ENCODE results near the gene GIMAP4.
"Not testable (repeated sequence)": the region's sequence is repeated elsewhere in the genome, so short reads cannot be mapped to it uniquely, and the experiment has no call there.

GIMAP4 gene

DNA sequence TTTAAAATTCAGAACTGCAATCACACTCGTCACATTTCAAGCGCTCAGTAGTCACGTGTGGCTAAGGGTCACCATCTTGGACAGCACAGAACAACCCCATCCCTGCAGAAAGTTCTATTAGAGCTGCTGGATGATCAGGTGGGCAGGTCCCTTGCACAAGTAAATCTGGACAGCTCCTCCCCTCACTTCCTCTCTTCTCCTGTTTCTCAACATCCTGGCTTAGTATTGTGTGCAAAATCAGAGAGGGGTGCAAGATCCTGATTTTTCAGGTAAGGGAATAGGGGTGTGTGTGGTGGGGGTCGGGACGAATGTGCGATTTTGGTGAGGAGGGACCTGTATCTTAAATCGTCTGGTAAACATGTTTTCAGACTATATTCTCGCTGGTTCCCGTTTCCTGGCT is at the start of gene GIMAP4:
GIMAP4 (plus strand) TSS at position 222 of the 400 bp plus-strand sequence. CDS start 2,512 bp downstream, outside the sequence.
- peak; percentile 26 to 39 for ATAC-seq

DNA sequence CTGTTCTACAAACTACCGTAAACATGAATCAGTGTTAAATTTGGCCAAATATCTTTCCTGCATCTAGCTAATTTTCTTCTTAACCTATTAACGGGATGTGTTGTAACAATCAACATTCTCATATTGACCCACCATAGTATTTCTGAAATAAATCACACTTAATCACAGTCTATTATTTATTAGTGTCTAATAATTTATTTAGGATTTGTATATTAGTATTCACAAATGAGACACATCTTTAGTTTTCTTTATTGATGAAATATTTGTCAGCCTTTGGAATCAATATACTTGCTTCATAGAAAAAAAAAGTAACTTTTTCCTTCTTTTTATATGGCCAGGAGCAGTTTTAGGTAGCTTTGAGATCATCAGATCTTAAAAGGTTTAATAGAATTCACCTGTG is 47.9 kb upstream of the GIMAP4 start:
- ATAC-seq = no peak

DNA sequence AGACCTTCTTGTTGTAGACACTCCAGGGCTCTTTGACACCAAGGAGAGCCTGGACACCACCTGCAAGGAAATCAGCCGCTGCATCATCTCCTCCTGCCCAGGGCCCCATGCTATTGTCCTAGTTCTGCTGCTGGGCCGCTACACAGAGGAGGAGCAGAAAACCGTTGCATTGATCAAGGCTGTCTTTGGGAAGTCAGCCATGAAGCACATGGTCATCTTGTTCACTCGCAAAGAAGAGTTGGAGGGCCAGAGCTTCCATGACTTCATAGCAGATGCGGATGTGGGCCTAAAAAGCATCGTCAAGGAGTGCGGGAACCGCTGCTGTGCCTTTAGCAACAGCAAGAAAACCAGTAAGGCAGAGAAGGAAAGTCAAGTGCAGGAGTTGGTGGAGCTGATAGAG is 47.0 kb upstream of the GIMAP4 start:
- ATAC-seq = peak; percentile 16 to 18

DNA sequence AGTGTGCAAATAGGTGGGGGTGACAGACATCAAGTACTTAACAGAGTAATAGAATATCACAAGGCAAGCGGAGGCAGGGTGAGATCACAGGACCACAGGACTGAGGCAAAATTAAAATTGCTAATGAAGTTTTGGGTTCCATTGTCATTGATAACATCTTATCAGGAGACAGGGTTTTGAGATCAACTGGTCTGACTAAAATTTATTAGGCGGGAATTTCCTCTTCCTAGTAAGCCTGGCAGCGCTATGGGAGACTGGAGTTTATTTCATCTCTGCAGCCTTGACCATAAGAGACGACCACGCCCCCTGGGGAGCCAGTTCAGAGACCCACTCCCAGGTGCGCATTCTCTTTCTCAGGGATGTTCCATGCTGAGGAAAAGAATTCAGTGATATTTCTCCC is 44.3 kb upstream of the GIMAP4 start:
- ATAC-seq = not testable (repeated sequence)

DNA sequence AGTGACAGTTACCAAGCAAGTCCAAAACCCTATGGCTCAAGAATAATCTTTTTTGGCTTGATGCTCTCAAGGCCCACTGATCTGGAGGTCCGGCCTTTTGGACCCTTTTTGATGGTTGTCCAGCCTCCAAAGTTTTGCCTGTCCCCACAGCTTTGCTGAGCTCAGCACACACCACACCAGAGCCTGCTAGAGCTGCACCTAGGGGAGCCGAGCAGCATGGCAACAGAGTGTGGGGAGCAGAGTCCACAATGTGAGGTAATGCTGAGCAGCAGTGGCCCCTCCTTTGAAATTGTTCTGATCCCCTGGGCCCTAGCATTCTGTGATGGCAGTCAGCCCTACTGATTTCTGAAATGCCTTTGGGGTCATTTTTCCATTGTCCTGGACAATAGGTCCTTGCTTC is 43.2 kb upstream of the GIMAP4 start:
- ATAC-seq = peak in 1 of 2 donors; percentile 59

DNA sequence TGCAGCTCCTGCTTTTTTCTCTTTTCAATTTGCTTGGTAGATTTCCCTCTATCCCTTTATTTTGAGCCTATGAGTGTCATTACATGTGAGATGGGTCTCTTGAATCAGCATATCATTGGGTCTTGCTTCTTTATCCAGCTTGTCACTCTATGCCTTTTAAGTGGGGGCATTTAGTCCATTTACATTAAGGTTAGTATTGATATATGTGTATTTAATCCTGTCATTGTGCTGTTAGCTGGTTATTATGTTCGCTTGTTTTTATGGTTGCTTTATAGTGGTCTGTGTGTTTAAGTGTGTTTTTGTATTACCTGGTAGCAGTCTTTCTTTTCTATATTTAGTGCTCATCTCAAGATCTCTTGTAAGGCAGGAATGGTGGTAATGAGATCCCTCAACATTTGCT is 35.5 kb upstream of the GIMAP4 start:
- no peak for ATAC-seq

DNA sequence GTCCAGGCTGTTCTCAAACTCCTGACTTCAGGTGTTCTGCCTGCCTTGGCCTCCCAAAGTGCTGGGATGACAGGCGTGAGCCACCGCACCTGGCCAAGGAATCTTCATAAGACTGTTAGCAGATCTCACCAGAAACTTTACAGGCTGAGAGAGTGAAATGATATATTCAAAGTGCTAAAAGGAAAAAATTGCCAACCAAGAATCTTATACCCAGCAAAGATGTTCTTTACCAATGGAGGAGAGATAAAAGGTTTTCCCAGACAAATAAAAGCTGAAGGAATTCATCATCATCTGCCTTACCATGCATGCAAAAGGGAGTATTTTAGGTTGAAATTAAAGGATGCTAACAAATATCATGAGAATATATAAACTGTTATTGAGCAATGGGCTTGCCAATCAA is 28.9 kb upstream of the GIMAP4 start:
- no peak for ATAC-seq

DNA sequence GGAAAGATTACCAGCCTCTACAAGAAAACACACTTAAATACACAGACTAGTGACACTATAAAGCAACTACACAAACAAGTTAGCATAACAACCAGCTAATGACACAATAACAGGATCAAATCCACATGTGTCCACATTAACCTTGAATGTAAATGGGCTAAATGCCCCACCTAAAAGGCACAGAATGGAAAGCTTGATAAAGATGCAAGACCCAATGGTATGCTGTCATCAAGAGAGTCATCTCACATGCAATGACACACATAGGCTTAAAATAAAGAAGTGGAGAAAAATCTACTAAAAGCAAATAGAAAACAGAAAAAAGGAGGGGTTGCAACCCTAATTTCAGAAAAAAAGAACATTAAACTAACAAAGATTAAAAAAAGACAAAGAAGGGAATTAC is 14.0 kb upstream of the GIMAP4 start:
- peak in 1 of 2 donors; percentile 39 for ATAC-seq

DNA sequence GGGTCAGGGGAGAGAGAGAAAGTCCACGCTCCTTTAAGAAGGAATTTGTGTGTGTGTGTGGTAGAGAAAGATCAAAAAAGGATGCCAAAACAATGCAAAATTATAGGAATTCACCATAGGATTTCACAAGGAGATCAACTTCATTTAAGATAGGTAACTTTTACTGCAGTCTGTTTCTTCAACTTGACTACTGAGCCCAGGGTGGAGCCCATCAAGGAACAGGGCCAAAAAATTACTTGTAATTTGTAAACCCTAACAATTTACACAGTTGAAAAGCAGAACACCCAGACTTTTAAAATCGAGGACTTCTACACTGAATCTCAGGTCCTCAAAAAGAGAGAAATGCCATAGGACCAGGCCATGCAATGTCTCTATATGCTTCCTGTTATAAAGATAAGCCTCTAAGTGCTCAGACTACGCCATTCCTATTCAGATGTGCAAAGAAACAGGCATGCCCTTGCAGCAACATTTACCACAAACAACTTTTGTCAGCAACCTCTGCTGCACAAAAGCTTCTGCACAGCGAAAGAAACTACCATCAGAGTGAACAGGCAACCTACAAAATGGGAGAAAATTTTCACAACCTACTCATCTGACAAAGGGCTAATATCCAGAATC is 10.6 kb upstream of the GIMAP4 start:
- peak; percentile 32 to 67 for ATAC-seq

DNA sequence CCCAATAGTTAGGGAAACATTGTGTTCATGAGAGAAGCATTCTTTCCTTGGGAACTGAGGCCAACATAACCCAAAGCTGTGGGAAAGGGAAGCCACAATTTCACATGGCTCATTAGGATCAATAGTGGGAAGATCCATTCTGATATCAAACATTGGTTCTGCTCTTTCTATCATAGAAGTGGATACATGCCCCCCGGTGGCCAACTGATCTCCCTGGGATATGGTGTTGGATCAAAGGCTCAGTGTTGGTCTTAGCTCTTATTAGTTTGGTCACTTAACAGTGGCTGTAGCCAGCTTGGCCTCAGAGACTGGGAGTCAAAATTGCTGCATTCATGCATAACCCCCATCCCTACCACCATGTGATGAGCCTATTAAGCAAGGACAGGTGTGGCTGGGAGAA is 6.7 kb upstream of the GIMAP4 start:
- no peak for ATAC-seq

DNA sequence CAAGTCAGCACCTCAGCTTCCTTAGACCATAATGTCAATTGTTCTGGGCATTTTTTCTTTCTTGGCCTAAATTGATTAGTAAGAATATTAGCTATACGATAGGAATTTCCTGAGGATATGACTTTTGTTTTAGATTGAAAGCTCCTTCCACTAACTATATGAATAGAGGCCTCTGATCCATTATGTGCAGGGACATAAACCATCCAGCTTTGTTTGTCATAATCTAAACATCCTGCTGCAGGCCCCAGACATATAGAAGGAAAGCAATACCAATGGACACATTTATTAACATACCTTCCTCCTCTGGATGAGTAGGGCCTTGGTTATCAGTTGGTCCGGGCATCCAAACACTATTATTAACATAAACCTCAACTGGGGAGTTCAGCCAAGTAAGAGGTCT is 4.3 kb upstream of the GIMAP4 start:
- ATAC-seq = no peak

DNA sequence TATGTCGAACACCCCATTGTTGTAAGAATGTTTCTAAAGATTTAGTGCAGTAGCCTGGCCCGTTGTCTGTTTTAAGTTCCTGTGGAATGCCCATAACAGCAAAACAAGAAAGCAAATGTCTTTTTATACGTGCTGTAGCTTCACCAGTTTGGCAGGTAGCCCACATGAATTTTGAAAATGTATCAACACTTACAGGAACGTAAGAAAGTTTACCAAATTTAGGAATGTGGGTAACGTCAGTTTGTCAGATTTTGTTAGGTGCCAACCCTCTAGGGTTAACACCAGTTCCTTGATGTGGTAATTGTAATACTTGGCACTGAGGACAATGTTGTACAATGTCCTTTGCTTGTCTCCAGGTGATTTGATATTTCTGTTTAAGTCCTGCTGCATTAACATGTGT is 3.2 kb upstream of the GIMAP4 start:
- ATAC-seq = no peak

DNA sequence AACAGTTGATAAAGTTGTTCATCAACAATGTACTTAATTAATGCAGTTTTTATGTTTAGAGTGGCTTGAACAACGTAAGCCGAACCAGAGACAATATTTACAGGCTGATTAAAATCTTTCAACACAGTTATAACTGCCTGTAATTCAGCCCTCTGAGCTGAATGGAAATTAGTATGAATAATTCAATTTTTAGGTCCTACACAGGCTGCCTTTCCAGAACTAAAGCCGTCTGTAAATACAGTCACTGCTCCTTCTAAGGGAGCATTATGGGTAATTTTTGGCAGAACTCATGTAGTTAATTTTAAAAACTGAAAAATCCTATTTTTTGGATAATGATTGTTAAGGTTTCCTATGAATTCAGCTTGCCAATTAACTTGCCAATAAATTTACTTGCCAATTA is 2.6 kb upstream of the GIMAP4 start:
- ATAC-seq = no peak

DNA sequence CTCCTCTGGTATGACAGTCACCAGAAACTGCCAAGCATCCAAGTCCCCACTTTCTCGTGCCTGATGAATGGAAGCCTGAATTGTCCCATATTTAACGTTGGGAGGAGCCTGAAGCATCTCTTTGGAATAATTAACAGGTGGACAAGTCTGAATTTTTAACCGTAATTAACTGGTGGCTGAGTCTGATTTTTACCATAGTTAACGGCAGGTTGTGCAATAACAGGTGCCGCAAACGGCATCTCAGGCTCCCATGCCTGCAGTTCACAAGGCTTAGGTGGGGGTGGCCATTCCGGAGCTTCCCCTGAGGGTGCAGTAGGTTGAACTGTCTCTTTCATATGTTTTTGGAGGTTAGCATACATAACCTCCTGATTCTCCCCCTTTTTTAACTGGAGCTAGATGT is 2.0 kb upstream of the GIMAP4 start:
- no peak for ATAC-seq

DNA sequence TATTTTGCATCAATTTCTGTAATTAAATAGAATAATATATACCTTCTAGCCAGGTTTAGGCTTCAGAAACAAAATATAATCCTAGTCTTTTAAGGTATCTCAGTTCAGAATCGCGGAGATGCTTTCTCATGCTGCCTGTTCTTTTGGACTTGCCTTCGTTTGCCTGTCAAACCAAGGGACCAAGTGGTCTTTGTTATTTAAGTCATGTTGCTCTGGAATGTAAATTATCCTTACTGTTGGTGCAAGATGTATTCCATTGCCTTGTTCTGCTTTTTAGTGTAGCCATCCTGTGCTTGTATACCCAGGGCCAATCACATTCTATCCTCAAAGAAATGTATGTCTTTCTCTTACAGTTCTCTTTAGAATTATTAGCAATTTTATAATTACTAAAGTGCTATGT is 1.1 kb upstream of the GIMAP4 start:
- no peak for ATAC-seq

DNA sequence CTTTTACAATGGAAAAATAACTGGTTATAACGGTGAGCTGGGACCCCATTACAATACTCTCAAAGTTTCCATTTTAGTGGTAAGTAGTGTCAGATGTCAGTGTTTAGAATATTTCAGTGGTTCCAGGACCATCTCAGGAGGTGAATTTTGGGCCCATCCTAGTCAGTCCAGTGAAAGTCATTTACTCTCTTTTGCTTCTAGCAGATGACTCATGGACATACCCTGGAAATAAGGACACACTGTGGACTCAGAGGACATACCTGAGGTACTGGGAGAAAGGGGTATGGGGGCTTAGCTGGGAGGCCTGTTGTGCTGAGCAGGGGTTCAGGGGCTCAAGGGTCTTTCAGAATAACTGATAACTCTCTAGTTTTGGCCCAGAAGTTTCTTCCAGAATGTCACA is 618 bp upstream of the GIMAP4 start:
- peak in 1 of 2 donors; percentile 21 for ATAC-seq

DNA sequence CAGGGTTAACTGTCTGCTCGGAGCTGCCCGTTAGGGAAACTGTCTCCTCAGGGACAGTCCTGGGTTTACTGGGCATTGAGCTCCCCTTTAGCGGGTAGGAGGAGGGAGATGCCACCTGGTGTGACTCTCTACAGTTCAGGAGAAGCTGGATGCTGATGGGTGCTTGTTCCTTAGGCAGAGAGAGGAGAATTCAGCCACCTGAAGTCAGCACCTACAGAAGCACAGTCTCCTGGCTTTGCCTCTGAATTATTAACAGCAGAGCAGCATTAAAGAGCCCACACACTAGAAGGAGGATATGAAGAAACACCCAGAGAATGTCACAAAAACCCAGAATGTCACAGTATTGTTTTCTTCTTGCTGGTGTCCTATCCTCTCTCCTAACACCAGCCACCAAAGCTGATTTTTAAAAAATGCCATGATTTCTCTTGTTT is 696 bp downstream of the GIMAP4 start:
- ATAC-seq = peak; percentile 34 to 37

DNA sequence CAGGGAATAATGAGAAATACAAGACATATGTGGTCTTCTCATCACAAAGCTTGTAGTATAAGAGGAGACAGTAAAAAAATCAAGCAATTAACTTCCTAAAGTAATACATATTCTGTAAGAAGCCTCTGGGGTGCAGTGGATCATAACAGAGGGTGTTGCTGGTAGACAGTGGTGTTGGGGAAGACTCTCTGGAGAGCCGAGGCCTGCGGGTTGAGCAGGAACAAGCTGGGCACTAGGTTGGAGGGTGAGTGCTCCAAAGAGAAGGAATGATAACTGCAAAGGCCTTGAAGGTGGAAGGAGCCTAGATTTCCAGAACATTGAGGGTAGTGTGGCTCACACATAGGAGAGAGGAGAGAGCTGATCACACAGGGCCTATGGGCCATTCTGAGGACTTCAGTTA is 1.5 kb downstream of the GIMAP4 start:
- ATAC-seq = peak; percentile 52 to 53

DNA sequence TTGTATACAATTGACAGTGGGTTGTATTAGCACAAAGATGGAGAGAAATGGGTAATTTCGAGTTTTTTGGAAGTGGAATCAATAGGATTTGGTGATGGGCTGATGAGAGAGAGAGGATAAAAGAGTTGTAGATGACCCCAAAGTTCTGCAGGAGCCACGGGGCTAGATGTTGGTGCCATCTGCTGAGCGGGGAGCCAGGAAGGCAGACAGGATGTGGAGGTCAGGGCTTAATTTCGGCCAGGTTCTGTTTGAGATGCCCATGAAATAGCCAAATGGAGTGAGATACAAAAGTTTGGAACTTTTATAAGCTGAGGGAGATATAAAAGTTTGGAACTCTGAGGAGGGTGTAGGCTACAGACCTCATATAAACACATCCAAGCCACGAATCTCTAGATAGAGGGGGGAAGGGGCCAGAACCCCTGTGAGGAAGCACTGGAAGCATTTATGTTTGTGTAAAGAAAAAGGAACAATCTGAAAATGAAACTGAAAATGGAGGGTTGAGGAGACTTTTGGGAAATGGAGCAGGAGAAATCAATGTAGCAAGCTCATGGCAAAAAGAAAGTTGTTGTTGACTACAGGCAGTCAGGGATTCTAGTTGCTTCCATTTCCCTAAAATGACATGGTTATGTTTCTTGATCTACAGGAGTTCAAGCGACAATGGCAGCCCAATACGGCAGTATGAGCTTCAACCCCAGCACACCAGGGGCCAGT is 2.2 kb downstream of the GIMAP4 start:
- no peak for ATAC-seq

DNA sequence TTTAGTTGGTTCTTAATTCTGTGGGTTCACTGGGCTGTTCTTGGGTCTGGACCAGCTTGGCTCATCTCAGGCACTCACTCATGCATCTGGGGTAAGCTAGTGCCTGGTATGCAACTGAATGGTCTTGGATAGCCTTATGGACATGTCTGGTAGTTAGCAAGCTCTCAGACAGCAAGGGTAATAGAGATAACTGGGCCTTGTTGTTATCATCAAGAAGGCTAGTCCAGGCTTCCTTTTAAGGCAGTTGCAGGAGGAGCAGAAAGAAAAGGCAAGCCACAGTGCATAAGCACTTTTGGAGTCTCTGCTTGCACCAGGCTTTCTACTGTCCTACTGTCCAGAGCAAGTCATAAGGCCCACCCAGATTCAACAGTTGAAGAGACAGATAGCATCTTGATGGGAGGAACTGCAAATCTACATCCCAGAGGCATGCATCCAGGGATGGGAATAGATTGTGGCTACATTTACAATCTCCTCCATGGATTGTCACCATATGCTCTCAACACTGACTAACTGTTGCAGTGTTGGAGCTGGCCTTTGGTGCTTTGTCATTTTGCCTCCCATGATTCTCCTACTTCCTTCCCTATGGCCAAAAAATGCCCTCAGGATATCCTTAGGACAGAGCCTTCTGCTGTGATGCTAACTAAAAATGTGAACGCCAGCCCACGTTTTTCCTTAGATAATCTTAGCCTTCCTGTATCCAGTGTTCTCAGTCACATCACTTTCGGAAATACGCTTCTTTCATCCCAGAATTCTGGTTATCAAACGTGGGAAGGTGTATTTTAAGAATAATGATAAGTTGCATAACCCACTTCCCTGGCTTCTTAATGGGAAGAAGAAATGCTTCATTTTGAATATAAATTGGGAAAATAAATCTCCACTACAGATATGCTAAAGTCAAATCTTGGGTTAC is 3.6 kb downstream of the GIMAP4 start:
- no peak for ATAC-seq

DNA sequence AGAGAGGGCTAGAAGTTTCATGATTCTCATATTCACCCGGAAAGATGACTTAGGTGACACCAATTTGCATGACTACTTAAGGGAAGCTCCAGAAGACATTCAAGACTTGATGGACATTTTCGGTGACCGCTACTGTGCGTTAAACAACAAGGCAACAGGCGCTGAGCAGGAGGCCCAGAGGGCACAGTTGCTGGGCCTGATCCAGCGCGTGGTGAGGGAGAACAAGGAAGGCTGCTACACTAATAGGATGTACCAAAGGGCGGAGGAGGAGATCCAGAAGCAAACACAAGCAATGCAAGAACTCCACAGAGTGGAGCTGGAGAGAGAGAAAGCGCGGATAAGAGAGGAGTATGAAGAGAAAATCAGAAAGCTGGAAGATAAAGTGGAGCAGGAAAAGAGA is 5.3 kb downstream of the GIMAP4 start:
- ATAC-seq = no peak

DNA sequence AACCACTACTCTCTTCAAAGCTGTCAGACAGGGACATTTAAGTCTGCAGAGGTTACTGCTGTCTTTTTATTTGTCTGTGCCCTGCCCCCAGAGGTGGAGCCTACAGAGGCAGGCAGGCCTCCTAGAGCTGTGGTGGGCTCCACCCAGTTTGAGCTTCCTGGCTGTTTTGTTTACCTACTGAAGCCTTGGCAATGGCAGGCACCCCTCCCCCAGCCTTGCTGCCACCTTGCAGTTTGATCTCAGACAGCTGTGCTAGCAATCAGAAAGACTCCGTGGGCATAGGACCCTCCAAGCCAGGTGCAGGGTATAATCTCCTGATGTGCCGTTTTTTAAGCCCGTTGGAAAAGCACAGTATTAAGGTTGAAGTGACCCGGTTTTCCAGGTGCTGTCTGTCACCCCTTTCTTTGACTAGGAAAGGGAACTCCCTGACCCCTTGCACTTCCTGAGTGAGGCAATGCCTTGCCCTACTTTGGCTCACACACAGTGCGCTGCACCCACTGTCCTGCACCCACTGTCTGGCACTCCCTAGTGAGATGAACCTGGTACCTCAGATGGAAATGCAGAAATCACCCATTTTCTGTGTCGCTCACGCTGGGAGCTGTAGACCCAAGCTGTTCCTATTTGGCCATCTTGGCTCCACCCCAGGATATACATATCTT is 12.9 kb downstream of the GIMAP4 start:
- not testable (repeated sequence) for ATAC-seq

Data from activated CD4-positive, CD25-positive, alpha-beta regulatory T cell treated with anti-CD3 and anti-CD28 coated beads, Interleukin-2, amount 50 U/mL, for 24 hours (primary cell).